ENCODE results near the gene TMEM120A. TPM values are rescaled to one million over a fixed set of nuclear protein-coding genes. Genes with fewer than 3 reads are reported as not detected.

TMEM120A gene
- total RNA-seq, 1 experiment from 2014 or later, result 18.9 TPM

DNA sequence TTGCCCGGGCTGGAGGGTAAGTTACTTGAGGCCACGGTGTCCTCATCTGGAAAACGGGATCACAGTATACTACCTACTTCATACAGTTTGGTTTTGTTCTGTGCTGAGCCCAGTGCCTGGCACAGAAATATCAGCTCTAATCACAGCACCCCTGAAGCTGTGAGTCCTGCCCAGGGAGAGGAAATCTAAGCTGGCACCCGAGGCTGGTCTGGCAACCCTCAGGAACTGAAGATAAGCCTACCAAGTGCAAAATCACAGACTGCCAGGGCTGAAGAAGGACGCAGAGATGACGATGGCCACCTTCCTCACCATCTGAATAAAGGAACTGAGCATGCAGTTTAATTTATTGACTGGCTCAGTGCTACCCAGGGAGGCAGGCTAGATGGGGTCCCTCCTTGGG lies 7.7 kb upstream of the TMEM120A start:
- Histone ChIP-seq H3K27me3 (replicated peaks; ENCODE audit: insufficient read depth, low read depth, low read length, poor library complexity) (no peaks in the 10 kb centered on the region), H3K4me3 (ENCODE audit: low read depth, low read length, poor library complexity, severe bottlenecking) (no peak overlapping the region), H3K4me1 (ENCODE audit: insufficient read depth, low read length, poor library complexity, severe bottlenecking) (no peaks in the 10 kb centered on the region), H3K27ac (ENCODE audit: low read depth, low read length, poor library complexity, severe bottlenecking) (no peak overlapping the region), H3K36me3 (ENCODE audit: insufficient read depth, low read length, poor library complexity, severe bottlenecking) (no peaks in the 10 kb centered on the region), H3K9me3 (ENCODE audit: low read depth, low read length, poor library complexity, severe bottlenecking) (no peaks in the 10 kb centered on the region)
- intact Hi-C loops (cut with micrococcal nuclease; ENCODE audit: unreplicated experiment), result no loop called here
- TF ChIP-seq CTCF (conservative IDR thresholded peaks at IDR 0.05; ENCODE audit: low read depth, low read length) (no peak), EZH2 (IDR thresholded peaks at IDR 0.05; ENCODE audit: borderline replicate concordance, low read depth, low read length, poor library complexity, severe bottlenecking) (no peak)
- CTCF ChIA-PET, result no interaction called here
- DNase-seq (ENCODE audit: low spot score), result no peak
- BruUV-seq (replicated peaks), result no TSS peak
- POLR2A ChIA-PET (ENCODE audit: low non-redundant PET), result no interaction called here

DNA sequence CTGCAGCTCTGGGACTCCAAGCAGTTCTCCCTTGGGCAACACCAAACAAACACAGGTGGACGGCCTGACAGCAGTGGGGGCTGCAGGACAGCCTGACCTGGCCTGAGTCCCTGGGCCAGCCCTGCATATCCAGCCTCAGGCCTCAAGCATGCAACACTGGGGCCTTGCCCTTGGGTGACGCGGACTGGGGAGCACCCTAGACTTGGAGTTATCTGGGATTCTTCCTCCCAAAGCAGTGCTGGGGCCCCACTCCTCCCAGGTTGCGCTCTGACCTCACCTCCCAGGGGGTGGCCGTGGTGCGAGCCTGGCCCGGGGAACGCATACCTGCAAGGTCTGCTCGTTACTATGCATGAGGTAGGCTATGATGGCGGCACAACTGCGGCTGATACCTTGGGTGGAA lies 6.2 kb upstream of the TMEM120A start:
- no peak for TF ChIP-seq EZH2 (IDR thresholded peaks at IDR 0.05; ENCODE audit: borderline replicate concordance, low read depth, low read length, poor library complexity, severe bottlenecking)
- TF ChIP-seq CTCF (conservative IDR thresholded peaks at IDR 0.05; ENCODE audit: low read depth, low read length), result no peak
- POLR2A ChIA-PET (ENCODE audit: low non-redundant PET), result no interaction called here
- CTCF ChIA-PET, result no interaction called here
- no peak for DNase-seq (ENCODE audit: low spot score)
- intact Hi-C loops (cut with micrococcal nuclease; ENCODE audit: unreplicated experiment), result no loop called here
- no peaks in the 10 kb centered on the region for H3K27me3 ChIP-seq (replicated peaks; ENCODE audit: insufficient read depth, low read depth, low read length, poor library complexity)
- H3K36me3 ChIP-seq (ENCODE audit: insufficient read depth, low read length, poor library complexity, severe bottlenecking), result no peaks in the 10 kb centered on the region
- H3K4me3 ChIP-seq (ENCODE audit: low read depth, low read length, poor library complexity, severe bottlenecking), result no peak overlapping the region
- no peak overlapping the region for H3K27ac ChIP-seq (ENCODE audit: low read depth, low read length, poor library complexity, severe bottlenecking)
- no peaks in the 10 kb centered on the region for H3K9me3 ChIP-seq (ENCODE audit: low read depth, low read length, poor library complexity, severe bottlenecking)
- H3K4me1 ChIP-seq (ENCODE audit: insufficient read depth, low read length, poor library complexity, severe bottlenecking), result no peaks in the 10 kb centered on the region
- no TSS peak for BruUV-seq (replicated peaks)

GRCh38 chr7:75998038-75998437 lies 3.6 kb upstream of the TMEM120A start:
- H3K9me3 ChIP-seq (ENCODE audit: low read depth, low read length, poor library complexity, severe bottlenecking), result no peaks in the 10 kb centered on the region
- no peaks in the 10 kb centered on the region for H3K36me3 ChIP-seq (ENCODE audit: insufficient read depth, low read length, poor library complexity, severe bottlenecking)
- intact Hi-C loops (cut with micrococcal nuclease; ENCODE audit: unreplicated experiment), result no loop called here
- H3K27ac ChIP-seq (ENCODE audit: low read depth, low read length, poor library complexity, severe bottlenecking), result no peak overlapping the region
- no peak for DNase-seq (ENCODE audit: low spot score)
- POLR2A ChIA-PET (ENCODE audit: low non-redundant PET), result no interaction called here
- no peak overlapping the region for H3K4me3 ChIP-seq (ENCODE audit: low read depth, low read length, poor library complexity, severe bottlenecking)
- no peaks in the 10 kb centered on the region for H3K27me3 ChIP-seq (replicated peaks; ENCODE audit: insufficient read depth, low read depth, low read length, poor library complexity)
- no TSS peak for BruUV-seq (replicated peaks)
- TF ChIP-seq CTCF (conservative IDR thresholded peaks at IDR 0.05; ENCODE audit: low read depth, low read length) (no peak), EZH2 (IDR thresholded peaks at IDR 0.05; ENCODE audit: borderline replicate concordance, low read depth, low read length, poor library complexity, severe bottlenecking) (no peak)
- CTCF ChIA-PET, result no interaction called here
- H3K4me1 ChIP-seq (ENCODE audit: insufficient read depth, low read length, poor library complexity, severe bottlenecking), result no peaks in the 10 kb centered on the region

Data from A673 (cell line).